ENCODE measurements around the gene SPDYE4.

DNA sequence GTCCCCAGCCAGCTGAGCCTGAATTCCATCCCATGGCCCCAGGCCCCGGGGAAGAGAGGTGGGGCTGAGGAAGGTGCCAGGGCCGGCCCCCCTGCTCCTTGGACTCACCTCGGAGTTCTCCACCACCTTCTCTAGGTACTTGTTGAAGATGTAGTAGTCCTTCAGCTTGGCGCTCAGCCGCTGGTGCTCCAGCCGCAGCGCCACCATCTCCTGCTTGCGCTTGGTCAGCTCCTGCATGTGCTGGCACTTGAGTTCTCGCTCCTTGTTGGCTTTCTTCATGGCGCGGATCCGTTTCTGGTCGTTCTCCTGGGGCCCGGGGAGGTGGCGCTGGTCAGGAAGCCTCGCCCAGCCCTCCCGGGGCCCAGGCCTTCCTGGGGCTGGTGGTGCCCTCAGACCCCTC is 17.0 kb downstream of the SPDYE4 start:
- TF ChIP-seq ZNF416 (CRISPR knock-in tag; IDR thresholded peaks at IDR 0.05) (no peak), TEAD4 (CRISPR knock-in tag; IDR thresholded peaks at IDR 0.05) (no peak), ETV6 (CRISPR knock-in tag; IDR thresholded peaks at IDR 0.05) (no peak), IRF2 (CRISPR knock-in tag; IDR thresholded peaks at IDR 0.05; ENCODE audit: borderline replicate concordance, low read depth) (no peak)
- TF ChIP-seq, protein P1, sequence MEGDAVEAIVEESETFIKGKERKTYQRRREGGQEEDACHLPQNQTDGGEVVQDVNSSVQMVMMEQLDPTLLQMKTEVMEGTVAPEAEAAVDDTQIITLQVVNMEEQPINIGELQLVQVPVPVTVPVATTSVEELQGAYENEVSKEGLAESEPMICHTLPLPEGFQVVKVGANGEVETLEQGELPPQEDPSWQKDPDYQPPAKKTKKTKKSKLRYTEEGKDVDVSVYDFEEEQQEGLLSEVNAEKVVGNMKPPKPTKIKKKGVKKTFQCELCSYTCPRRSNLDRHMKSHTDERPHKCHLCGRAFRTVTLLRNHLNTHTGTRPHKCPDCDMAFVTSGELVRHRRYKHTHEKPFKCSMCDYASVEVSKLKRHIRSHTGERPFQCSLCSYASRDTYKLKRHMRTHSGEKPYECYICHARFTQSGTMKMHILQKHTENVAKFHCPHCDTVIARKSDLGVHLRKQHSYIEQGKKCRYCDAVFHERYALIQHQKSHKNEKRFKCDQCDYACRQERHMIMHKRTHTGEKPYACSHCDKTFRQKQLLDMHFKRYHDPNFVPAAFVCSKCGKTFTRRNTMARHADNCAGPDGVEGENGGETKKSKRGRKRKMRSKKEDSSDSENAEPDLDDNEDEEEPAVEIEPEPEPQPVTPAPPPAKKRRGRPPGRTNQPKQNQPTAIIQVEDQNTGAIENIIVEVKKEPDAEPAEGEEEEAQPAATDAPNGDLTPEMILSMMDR (IDR thresholded peaks at IDR 0.05) = no peak
- TF ChIP-seq, protein P2, sequence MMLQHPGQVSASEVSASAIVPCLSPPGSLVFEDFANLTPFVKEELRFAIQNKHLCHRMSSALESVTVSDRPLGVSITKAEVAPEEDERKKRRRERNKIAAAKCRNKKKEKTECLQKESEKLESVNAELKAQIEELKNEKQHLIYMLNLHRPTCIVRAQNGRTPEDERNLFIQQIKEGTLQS (CRISPR knock-in tag; conservative IDR thresholded peaks at IDR 0.05) = no peak
- TF ChIP-seq, protein P3, sequence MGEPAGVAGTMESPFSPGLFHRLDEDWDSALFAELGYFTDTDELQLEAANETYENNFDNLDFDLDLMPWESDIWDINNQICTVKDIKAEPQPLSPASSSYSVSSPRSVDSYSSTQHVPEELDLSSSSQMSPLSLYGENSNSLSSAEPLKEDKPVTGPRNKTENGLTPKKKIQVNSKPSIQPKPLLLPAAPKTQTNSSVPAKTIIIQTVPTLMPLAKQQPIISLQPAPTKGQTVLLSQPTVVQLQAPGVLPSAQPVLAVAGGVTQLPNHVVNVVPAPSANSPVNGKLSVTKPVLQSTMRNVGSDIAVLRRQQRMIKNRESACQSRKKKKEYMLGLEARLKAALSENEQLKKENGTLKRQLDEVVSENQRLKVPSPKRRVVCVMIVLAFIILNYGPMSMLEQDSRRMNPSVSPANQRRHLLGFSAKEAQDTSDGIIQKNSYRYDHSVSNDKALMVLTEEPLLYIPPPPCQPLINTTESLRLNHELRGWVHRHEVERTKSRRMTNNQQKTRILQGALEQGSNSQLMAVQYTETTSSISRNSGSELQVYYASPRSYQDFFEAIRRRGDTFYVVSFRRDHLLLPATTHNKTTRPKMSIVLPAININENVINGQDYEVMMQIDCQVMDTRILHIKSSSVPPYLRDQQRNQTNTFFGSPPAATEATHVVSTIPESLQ (CRISPR knock-in tag; IDR thresholded peaks at IDR 0.05) = no peak

Data from WTC11 (cell line).